GM21825 (cell line): ENCODE results near the gene TCEANC2.

Source experiments
- ATAC-seq: cut with Tn5 transposase; IDR thresholded peaks from one replicate; pipeline ENCODE4 v1.9.1; 2021; ENCODE audit warnings: mild to moderate bottlenecking, moderate library complexity; ENCODE audit not compliant: unreplicated experiment

Gene TCEANC2

GRCh38 chr1:54111624-54112023, 58.2 kb downstream of the TCEANC2 start:
- ATAC-seq = no peak

GRCh38 chr1:54112027-54112426, 58.6 kb downstream of the TCEANC2 start:
- ATAC-seq = no peak

- no peak for ATAC-seq
Measured at GRCh38 chr1:54112705-54113368, 59.4 kb downstream of the TCEANC2 start.

- ATAC-seq = no peak
Measured at GRCh38 chr1:54114001-54114400, 60.6 kb downstream of the TCEANC2 start.

GRCh38 chr1:54114955-54115354, 61.5 kb downstream of the TCEANC2 start:
- ATAC-seq = no peak

GRCh38 chr1:54115520-54115919, 62.1 kb downstream of the TCEANC2 start:
- ATAC-seq = no peak

GRCh38 chr1:54117815-54118563, 64.6 kb downstream of the TCEANC2 start:
- no peak for ATAC-seq

GRCh38 chr1:54118704-54119103, 65.3 kb downstream of the TCEANC2 start:
- no peak for ATAC-seq

- ATAC-seq = no peak
Measured at GRCh38 chr1:54120018-54120697, 66.8 kb downstream of the TCEANC2 start.

GRCh38 chr1:54120698-54121481, 67.5 kb downstream of the TCEANC2 start:
- ATAC-seq = no peak

- no peak for ATAC-seq
Measured at GRCh38 chr1:54121482-54122134, 68.2 kb downstream of the TCEANC2 start.

- no peak for ATAC-seq
Measured at GRCh38 chr1:54122135-54122751, 68.8 kb downstream of the TCEANC2 start.

- no peak for ATAC-seq
Measured at GRCh38 chr1:54122992-54123391, 69.6 kb downstream of the TCEANC2 start.

GRCh38 chr1:54124472-54124871, 71.1 kb downstream of the TCEANC2 start:
- ATAC-seq = no peak

GRCh38 chr1:54124906-54125305, 71.5 kb downstream of the TCEANC2 start:
- ATAC-seq = no peak

- no peak for ATAC-seq
Measured at GRCh38 chr1:54125386-54126070, 72.1 kb downstream of the TCEANC2 start.

GRCh38 chr1:54126271-54126815, 72.9 kb downstream of the TCEANC2 start:
- no peak for ATAC-seq

GRCh38 chr1:54127594-54128300, 74.3 kb downstream of the TCEANC2 start:
- ATAC-seq = no peak

GRCh38 chr1:54129858-54130257, 76.5 kb downstream of the TCEANC2 start:
- no peak for ATAC-seq
